Stomach (tissue), 4 donors: ENCODE measurements around the gene RBM39.

Source experiments
- CTCF ChIP-seq, 7 experiments: fragments of 450-650 bp in 4 of 7; fragments of 200-600 bp in 3 of 7; sonication (generic) in 3 of 7; IDR thresholded peaks; one replicate each; pipeline ENCODE4 v1.5.1; 2016 to 2019; ENCODE audit warnings: antibody characterized with exemption in 7 of 7, control low read depth in 2 of 7, mild to moderate bottlenecking in 1 of 7
- EP300 ChIP-seq: sonication (generic); formaldehyde crosslinking; IDR thresholded peaks from one replicate; pipeline ENCODE4 v1.6.1; 2017; ENCODE audit warnings: antibody characterized with exemption
- POLR2A ChIP-seq, 4 donors: fragments of 450-650 bp; IDR thresholded peaks; one replicate each; pipeline ENCODE4 v1.6.1; 2016; ENCODE audit warnings: antibody characterized with exemption in 4 of 4, control low read depth in 2 of 4, mild to moderate bottlenecking in 1 of 4, moderate library complexity in 1 of 4
- POLR2AphosphoS5 ChIP-seq, 3 donors: sonication (generic); formaldehyde crosslinking; IDR thresholded peaks; one replicate each; pipeline ENCODE4 v1.6.1; 2016; ENCODE audit warnings: antibody characterized with exemption in 3 of 3

- TF ChIP-seq CTCF (IDR thresholded peaks at IDR 0.05) (no peak), POLR2A (IDR thresholded peaks at IDR 0.05) (no peak), EP300 (no peak), POLR2AphosphoS5 (IDR thresholded peaks at IDR 0.05) (no peak)
Measured at GRCh38 chr20:35721219-35721618, 20.8 kb downstream of the RBM39 start.
